ENCODE results near the gene PLEKHA1.

Gene PLEKHA1

GRCh38 chr10:122481296-122482056 is 107.0 kb downstream of the PLEKHA1 start:
- H3K4me1 ChIP-seq (ENCODE audit: insufficient read depth, low read length, severe bottlenecking), result no peaks in the 10 kb centered on the region

More at GRCh38 chr10:122481296-122482056, 107.0 kb downstream of the PLEKHA1 start:
- Histone ChIP-seq H4K20me1 (ENCODE audit: insufficient read depth, low read length) (no peaks in the 10 kb centered on the region), H2AFZ (ENCODE audit: low read length) (no peak overlapping the region), H3K4me2 (ENCODE audit: low read length) (no peak overlapping the region), H3K9me3 (ENCODE audit: low read length) (no peaks in the 10 kb centered on the region), H3K9ac (ENCODE audit: low read length) (no peak overlapping the region), H3K27me3 (ENCODE audit: insufficient read depth, low read length) (0 out of 2 replicates have a peak, but pooled peaks cover 3% of the 10 kb centered on the region), H3K9me2 (ENCODE audit: low read depth, low read length) (no peaks in the 10 kb centered on the region), H3K36me3 (ENCODE audit: insufficient read depth, low read length) (no peaks in the 10 kb centered on the region), H3K27ac (ENCODE audit: low read depth, low read length, poor library complexity, severe bottlenecking) (no peak overlapping the region), H3F3A (ENCODE audit: insufficient read depth, low read length) (no peaks in the 10 kb centered on the region), H3K79me2 (ENCODE audit: insufficient read depth, low read length) (no peaks in the 10 kb centered on the region), H3K4me3 (ENCODE audit: low read depth, low read length, poor library complexity, severe bottlenecking) (no peak overlapping the region)
- TF ChIP-seq EZH2 (IDR thresholded peaks at IDR 0.05; ENCODE audit: borderline replicate concordance, low read length) (no peak), CTCF (IDR thresholded peaks at IDR 0.05; ENCODE audit: low read length) (no peak)

Measured in OCI-LY1 (cell line).